SK-N-SH (cell line): Measurements from ENCODE around the gene KLHL33. TPM values are rescaled to one million over a fixed set of nuclear protein-coding genes. Genes with fewer than 3 reads are reported as not detected.

ENCODE experiments used
- CTCF ChIA-PET: fragments of 300-600, 350-600 bp; formaldehyde crosslinking; extraction: SDS; loops from one replicate; lab custom pipeline; 2021; lab: Yijun Ruan, JAX
- POLR2A ChIA-PET: fragments of 350-600 bp; sonication (Branson Sonifier 250); formaldehyde crosslinking; extraction: SDS; loops from one replicate; lab custom pipeline; 2020; ENCODE audit warnings: antibody characterized with exemption, inconsistent platforms; lab: Yijun Ruan, JAX
- DNase-seq: peaks from one replicate; pipeline ENCODE4 v3.0.0; 2012
- H2AFZ ChIP-seq: fragments of 200-600 bp; sonication (generic); 2 replicates; pipeline ENCODE4 v1.8.1; 2016; ENCODE audit warnings: antibody characterized with exemption, mild to moderate bottlenecking, low read depth
- H3F3A ChIP-seq: fragments of 200-600 bp; sonication (generic); replicated peaks from 2 replicates; pipeline ENCODE3; 2016; ENCODE audit warnings: antibody characterized with exemption, mild to moderate bottlenecking; ENCODE audit not compliant: insufficient read depth
- H3K27ac ChIP-seq, 2 experiments: fragments of 200-500 bp in 1 of 2; fragments of 200-600 bp in 1 of 2; sonication (Bioruptor generic) in 1 of 2; sonication (generic), shearing (Covaris generic) in 1 of 2; 2 replicates each; pipeline versions ENCODE4 v1.5.1 to v1.6.1; 2014 to 2016; ENCODE audit warnings: low read depth in 2 of 2, inconsistent platforms in 1 of 2, low read length in 1 of 2, mild to moderate bottlenecking in 1 of 2, mixed read lengths in 1 of 2
- H3K27me3 ChIP-seq: fragments of 200-600 bp; sonication (generic), shearing (Covaris generic); 2 replicates; pipeline ENCODE4 v1.6.1; 2016; ENCODE audit warnings: mixed run types; ENCODE audit not compliant: insufficient read depth
- H3K36me3 ChIP-seq, 2 experiments: fragments of 200-500 bp in 1 of 2; fragments of 200-600 bp in 1 of 2; sonication (Bioruptor generic) in 1 of 2; sonication (generic) in 1 of 2; replicated peaks in 1 of 2; 2 replicates each; pipeline versions ENCODE3 to v1.5.1; 2014 to 2016; ENCODE audit warnings: low read length in 1 of 2, mild to moderate bottlenecking in 1 of 2; ENCODE audit not compliant: insufficient read depth in 2 of 2, control insufficient read depth in 1 of 2
- H3K4me1 ChIP-seq, 2 experiments: fragments of 200-500 bp in 1 of 2; fragments of 200-600 bp in 1 of 2; sonication (Bioruptor generic) in 1 of 2; sonication (generic), shearing (Covaris generic) in 1 of 2; 2 replicates each; pipeline versions ENCODE4 v1.5.1 to v1.6.1; 2014 to 2016; ENCODE audit warnings: low read depth in 1 of 2, low read length in 1 of 2, mixed run types in 1 of 2; ENCODE audit not compliant: insufficient read depth in 2 of 2, control insufficient read depth in 1 of 2
- H3K4me2 ChIP-seq: fragments of 200-600 bp; sonication (generic), shearing (Covaris generic); 2 replicates; pipeline ENCODE4 v1.6.1; 2017; ENCODE audit warnings: mixed run types
- H3K4me3 ChIP-seq, 2 experiments: fragments of 200-500 bp in 1 of 2; fragments of 200-600 bp in 1 of 2; sonication (Bioruptor generic) in 1 of 2; sonication (generic), shearing (Covaris generic) in 1 of 2; 2 replicates each; pipeline versions ENCODE4 v1.5.1 to v1.8.1; 2014 to 2016; ENCODE audit warnings: low read depth in 2 of 2, inconsistent platforms in 1 of 2, low read length in 1 of 2, mild to moderate bottlenecking in 1 of 2, mixed read lengths in 1 of 2, moderate library complexity in 1 of 2
- H3K79me2 ChIP-seq: fragments of 200-600 bp; sonication (generic); 2 replicates; pipeline ENCODE4 v1.8.1; 2017; ENCODE audit warnings: mild to moderate bottlenecking; ENCODE audit not compliant: insufficient read depth
- H3K9ac ChIP-seq: fragments of 200-600 bp; sonication (generic); 2 replicates; pipeline ENCODE4 v1.6.1; 2017; ENCODE audit warnings: mixed run types
- H3K9me2 ChIP-seq: fragments of 200-600 bp; sonication (generic); 2 replicates; pipeline ENCODE4 v1.6.1; 2017; ENCODE audit warnings: mixed run types
- H3K9me3 ChIP-seq: fragments of 200-600 bp; sonication (generic); 2 replicates; pipeline ENCODE4 v1.6.1; 2017; ENCODE audit warnings: mixed run types, mild to moderate bottlenecking, moderate library complexity
- H4K20me1 ChIP-seq: fragments of 200-600 bp; sonication (generic); 2 replicates; pipeline ENCODE4 v1.6.1; 2017; ENCODE audit warnings: mild to moderate bottlenecking, mixed run types; ENCODE audit not compliant: insufficient read depth
- CHD2 ChIP-seq: fragments of 150-350 bp; IDR thresholded peaks from 2 replicates; pipeline ENCODE4 v1.6.1; 2018; ENCODE audit warnings: low read length; ENCODE audit not compliant: partially characterized antibody
- CTCF ChIP-seq: fragments of 200-600 bp; sonication (generic); IDR thresholded peaks from 2 replicates; pipeline ENCODE4 v1.6.1; 2017; ENCODE audit warnings: antibody characterized with exemption, mild to moderate bottlenecking, moderate library complexity
- EP300 ChIP-seq, 2 experiments: IDR thresholded peaks; 2 replicates each; pipeline versions ENCODE4 v1.4.0 to v1.6.1; 2012; ENCODE audit warnings: borderline replicate concordance in 1 of 2, low read depth in 1 of 2, low read length in 1 of 2
- FOSL2 ChIP-seq: IDR thresholded peaks from 2 replicates; pipeline ENCODE4 v1.4.0; 2012; ENCODE audit warnings: low read depth, mild to moderate bottlenecking, moderate library complexity, borderline replicate concordance
- FOXJ3 ChIP-seq: sonication (generic); formaldehyde crosslinking; IDR thresholded peaks from 2 replicates; pipeline ENCODE4 v1.5.1; 2020; ENCODE audit warnings: mild to moderate bottlenecking, missing genetic modification reagents
- GATA2 ChIP-seq: sonication (generic); formaldehyde crosslinking; IDR thresholded peaks from 2 replicates; pipeline ENCODE4 v1.5.0; 2020; ENCODE audit warnings: mild to moderate bottlenecking, missing genetic modification reagents
- MEF2A ChIP-seq: IDR thresholded peaks from 2 replicates; pipeline ENCODE4 v1.4.0; 2012; ENCODE audit warnings: low read depth, borderline replicate concordance
- NFIC ChIP-seq: IDR thresholded peaks from 2 replicates; pipeline ENCODE4 v1.4.0; 2012; ENCODE audit warnings: borderline replicate concordance
- PBX3 ChIP-seq: IDR thresholded peaks from 2 replicates; pipeline ENCODE4; 2012
- RFX5 ChIP-seq: IDR thresholded peaks from 2 replicates; pipeline ENCODE4 v1.6.1; 2012; ENCODE audit warnings: mild to moderate bottlenecking, improper control_type of control experiment, low read length
- SMC3 ChIP-seq: IDR thresholded peaks from 2 replicates; pipeline ENCODE4 v1.6.1; 2012; ENCODE audit warnings: low read depth, low read length, improper control_type of control experiment
- WGBS: methylation state at CpG from one replicate; pipeline ENCODE4 v1.1.6; 2017; ENCODE audit warnings: low lambda C conversion rate; 5-methylcytosine and 5-hydroxymethylcytosine counted together
- polyA plus RNA-seq, 3 experiments: library from polyadenylated mRNA; depleted of rRNA; stranded (reverse); fragments of >200 nt; gene quantifications; 2 replicates each; pipeline ENCODE4 v1.2.3, GENCODE V29; 2012

The KLHL33 gene
- polyA plus RNA-seq, 1 of the 3 experiments (the other 2 are of a cell fraction), result not detected

GRCh38 chr14:20418501-20418909, 17.5 kb downstream of the KLHL33 start (continued):
- TF ChIP-seq FOSL2, result no peak
- TF ChIP-seq, all 33 proteins: peak for 0

DNA sequence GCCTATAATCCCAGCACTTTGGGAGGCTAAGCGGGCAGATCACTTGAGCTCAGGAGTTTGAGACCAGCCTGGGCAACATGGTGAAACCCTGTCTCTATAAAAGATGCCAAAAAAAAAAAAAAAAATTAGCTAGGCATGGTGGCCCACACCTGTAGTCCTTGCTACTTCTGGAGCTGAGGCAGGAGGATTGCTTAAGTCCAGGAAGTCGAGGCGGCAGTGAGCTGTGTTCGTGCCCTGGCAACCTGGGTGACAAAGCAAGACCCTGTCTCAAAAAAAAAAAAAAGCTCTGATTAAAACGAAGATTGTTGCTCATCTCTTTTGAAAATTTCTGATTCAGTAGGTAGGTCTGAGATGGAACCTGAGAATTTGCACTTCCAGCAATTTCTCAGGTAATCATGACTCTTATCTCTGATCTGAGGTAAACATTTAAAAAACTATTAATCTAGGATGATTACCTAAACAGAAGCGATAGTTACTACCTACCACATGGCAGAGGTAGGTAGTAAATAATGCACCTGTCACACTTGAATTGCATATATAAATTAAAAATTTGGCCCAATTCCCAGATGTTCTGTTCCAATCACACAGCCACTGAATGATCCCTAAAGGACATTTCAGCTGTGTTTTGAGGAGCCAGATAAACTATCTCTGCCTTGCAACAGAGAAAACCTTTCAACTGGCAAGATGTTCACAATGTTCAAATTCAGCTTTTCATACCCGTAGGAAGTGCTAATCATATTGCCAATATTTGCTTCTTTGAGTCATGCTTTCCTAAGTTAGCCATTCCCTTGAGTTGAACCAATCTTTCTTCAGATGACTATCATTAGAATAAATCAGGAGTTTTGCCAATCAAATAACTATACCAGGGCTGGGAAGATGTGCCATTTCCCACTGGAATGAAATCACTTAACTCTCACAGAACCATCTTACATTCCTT, 18.4 kb downstream of the KLHL33 start:
- CTCF ChIA-PET, result interaction anchor here (0.9 kb wide), 1 partner anchor 13 kb away, joined by 3 read pairs; no protein-coding TSS in a partner anchor
- H2AFZ ChIP-seq, result no peak overlapping the region
- DNase-seq, result no peak
- TF ChIP-seq RFX5 (no peak), GATA2 (CRISPR knock-in tag) (no peak), PBX3 (no peak), CHD2 (no peak), CTCF (no peak), FOSL2 (no peak), SMC3 (no peak), NFIC (no peak), FOXJ3 (no peak), EP300 (IDR thresholded peaks at IDR 0.05; ENCODE audit: borderline replicate concordance in 1 of 2, low read depth in 1 of 2, low read length in 1 of 2) (no peak), MEF2A (no peak)
- TF ChIP-seq, all 33 proteins: peak for 0
- H3K79me2 ChIP-seq, result peaks cover 3% of the 10 kb centered on the region; the same call in 1 of the 2 replicates
- no peak overlapping the region for H3K4me2 ChIP-seq
- no peaks in the 10 kb centered on the region; the same call in 1 of the 2 replicates for H3K27me3 ChIP-seq
- H3K9me3 ChIP-seq, result no peaks in the 10 kb centered on the region
- POLR2A ChIA-PET, result no interaction called here
- H3K27ac ChIP-seq, result no peak overlapping the region
- no peaks in the 10 kb centered on the region for H3K9me2 ChIP-seq
- H3K9ac ChIP-seq, result no peak overlapping the region
- H3K36me3 ChIP-seq, result no peaks in the 10 kb centered on the region
- H3F3A ChIP-seq, result peaks cover 11% of the 10 kb centered on the region
- WGBS, result 61% methylated on average over 7 of the region's 7 CpGs
- peaks cover 0 to 7% of the 10 kb centered on the region in 2 experiments; a peak in 2 of 4 replicates for H3K4me1 ChIP-seq
- H4K20me1 ChIP-seq, result no peaks in the 10 kb centered on the region
- no peak overlapping the region for H3K4me3 ChIP-seq
